Suppressor macrophage treated with lipopolysaccharide for 4 hours (primary cell): ENCODE data around the gene RBFOX2.
"Not testable (repeated sequence)": the region's sequence is repeated elsewhere in the genome, so short reads cannot be mapped to it uniquely, and the experiment has no call there.

Source experiments
- DNase-seq: peaks from one replicate; pipeline ENCODE4 v3.0.0-alpha.2; 2020

Gene RBFOX2

GRCh38 chr22:35808377-35808776 lies 220.2 kb downstream of the RBFOX2 start:
- no peak for DNase-seq

GRCh38 chr22:35806668-35807067 lies 222.0 kb downstream of the RBFOX2 start:
- not testable (repeated sequence) for DNase-seq

- DNase-seq: no peak
These were observed 223.2 kb downstream of the RBFOX2 start for GRCh38 chr22:35805466-35805865.

- DNase-seq: no peak
These were observed 224.2 kb downstream of the RBFOX2 start for GRCh38 chr22:35804421-35804820.

DNA sequence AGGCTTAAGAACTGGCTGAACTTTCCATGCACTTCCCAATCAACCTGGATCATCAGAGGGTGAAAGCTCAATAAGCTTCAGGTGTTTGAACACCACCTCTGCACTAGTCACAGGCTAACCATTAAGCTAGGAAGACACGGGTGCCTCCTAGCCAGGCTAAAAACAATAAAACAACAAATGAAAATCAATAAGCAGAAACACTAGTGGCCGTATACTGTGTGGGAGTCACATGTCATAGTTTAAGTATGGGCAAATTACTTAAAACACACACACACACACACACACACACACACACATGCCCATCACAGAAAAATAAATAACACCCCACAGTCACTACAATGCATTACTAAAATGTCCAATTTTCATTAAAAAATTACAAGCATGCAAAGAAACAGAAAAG lies 225.7 kb downstream of the RBFOX2 start:
- DNase-seq: no peak

GRCh38 chr22:35801301-35801700 lies 227.3 kb downstream of the RBFOX2 start:
- not testable (repeated sequence) for DNase-seq

- DNase-seq: no peak
These were observed 229.5 kb downstream of the RBFOX2 start for GRCh38 chr22:35799150-35799549.

- DNase-seq: no peak
These were observed 231.2 kb downstream of the RBFOX2 start for GRCh38 chr22:35797411-35797810.

- no peak for DNase-seq
These were observed 233.1 kb downstream of the RBFOX2 start for GRCh38 chr22:35795476-35795875.

DNA sequence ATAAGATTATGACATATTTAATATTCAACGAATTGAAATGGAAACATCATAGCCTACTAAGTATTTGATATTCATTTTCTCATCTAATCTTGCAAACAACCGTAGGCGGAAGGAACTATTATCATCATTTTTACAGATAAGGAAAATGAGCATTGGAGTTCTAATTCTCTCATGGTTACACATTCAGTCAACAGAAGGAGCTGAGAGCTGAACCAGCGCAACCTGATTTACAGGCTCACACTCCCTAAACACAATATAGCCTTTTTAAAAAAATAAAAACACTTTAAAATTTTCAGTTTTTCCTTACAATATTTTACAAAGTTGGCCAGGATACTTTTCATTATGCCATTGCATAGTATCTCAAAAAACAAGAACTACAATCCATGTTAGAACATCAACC lies 236.1 kb downstream of the RBFOX2 start:
- DNase-seq: no peak

DNA sequence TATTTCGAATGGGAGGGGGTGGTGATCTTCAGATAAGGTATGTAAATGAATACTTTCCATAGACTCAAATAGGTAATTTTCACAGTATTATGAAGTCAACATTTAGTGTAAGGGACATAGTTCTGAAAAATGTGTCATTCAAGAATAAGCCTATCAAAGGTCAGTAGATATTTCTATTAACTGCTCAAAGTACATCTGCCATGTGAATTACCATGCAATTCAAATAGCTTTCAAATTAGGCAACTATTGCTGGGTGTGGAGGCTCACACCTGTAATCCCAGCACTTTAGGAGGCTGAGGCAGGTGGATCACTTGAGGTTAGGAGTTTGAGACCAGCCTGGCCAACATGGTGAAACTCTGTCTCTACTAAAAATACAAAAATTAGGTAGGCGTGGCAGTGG lies 236.8 kb downstream of the RBFOX2 start:
- not testable (repeated sequence) for DNase-seq

GRCh38 chr22:35785181-35785923 lies 243.3 kb downstream of the RBFOX2 start:
- DNase-seq: peak; percentile 22

GRCh38 chr22:35784633-35785032 lies 244.0 kb downstream of the RBFOX2 start:
- DNase-seq: no peak

GRCh38 chr22:35783943-35784614 lies 244.5 kb downstream of the RBFOX2 start:
- DNase-seq: no peak

GRCh38 chr22:35782504-35782903 lies 246.1 kb downstream of the RBFOX2 start:
- DNase-seq: no peak

GRCh38 chr22:35781898-35782297 lies 246.7 kb downstream of the RBFOX2 start:
- DNase-seq: no peak

DNA sequence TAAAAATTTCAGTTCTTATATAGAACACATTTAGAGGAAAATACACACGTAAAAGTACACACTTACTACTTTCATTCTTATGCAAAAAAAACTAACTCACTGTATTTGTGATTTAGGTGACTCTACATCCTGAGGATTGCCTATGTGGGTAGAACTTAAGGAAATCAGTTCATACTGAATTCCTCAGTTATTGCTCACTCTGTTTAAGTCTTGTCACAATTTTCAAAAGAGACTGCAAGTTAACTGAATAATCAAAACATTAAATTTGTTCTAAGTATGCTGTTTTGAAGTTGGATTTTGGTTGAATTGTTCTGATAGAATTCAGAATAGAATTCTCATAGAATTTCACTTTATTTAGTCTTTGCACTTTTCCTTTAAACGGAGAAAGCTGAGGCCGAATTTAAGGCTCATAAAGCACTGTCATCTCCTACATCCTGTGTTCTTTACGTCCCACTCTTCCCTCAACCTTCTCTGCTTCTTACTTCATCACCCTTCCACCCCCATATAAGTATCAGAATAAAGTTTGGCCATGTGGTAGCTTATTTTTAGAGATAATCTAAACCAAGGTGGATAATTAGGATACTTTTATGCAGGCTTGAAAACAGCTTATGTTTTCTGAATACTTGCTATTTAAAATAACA lies 251.2 kb downstream of the RBFOX2 start:
- no peak for DNase-seq

- no peak for DNase-seq
These were observed 253.3 kb downstream of the RBFOX2 start for GRCh38 chr22:35775339-35775738.

- no peak for DNase-seq
These were observed 258.6 kb downstream of the RBFOX2 start for GRCh38 chr22:35769974-35770373.

GRCh38 chr22:35766654-35767580 lies 261.7 kb downstream of the RBFOX2 start:
- DNase-seq: no peak

GRCh38 chr22:35761037-35761436 lies 267.6 kb downstream of the RBFOX2 start:
- DNase-seq: no peak

GRCh38 chr22:35758394-35758793 lies 270.2 kb downstream of the RBFOX2 start:
- DNase-seq: peak; percentile 9

GRCh38 chr22:35756722-35757121 lies 271.9 kb downstream of the RBFOX2 start:
- DNase-seq: no peak
